Measurements from ENCODE around the gene OST4.
"Not testable (repeated sequence)": the region's sequence is repeated elsewhere in the genome, so short reads cannot be mapped to it uniquely, and the experiment has no call there.

OST4 gene

DNA sequence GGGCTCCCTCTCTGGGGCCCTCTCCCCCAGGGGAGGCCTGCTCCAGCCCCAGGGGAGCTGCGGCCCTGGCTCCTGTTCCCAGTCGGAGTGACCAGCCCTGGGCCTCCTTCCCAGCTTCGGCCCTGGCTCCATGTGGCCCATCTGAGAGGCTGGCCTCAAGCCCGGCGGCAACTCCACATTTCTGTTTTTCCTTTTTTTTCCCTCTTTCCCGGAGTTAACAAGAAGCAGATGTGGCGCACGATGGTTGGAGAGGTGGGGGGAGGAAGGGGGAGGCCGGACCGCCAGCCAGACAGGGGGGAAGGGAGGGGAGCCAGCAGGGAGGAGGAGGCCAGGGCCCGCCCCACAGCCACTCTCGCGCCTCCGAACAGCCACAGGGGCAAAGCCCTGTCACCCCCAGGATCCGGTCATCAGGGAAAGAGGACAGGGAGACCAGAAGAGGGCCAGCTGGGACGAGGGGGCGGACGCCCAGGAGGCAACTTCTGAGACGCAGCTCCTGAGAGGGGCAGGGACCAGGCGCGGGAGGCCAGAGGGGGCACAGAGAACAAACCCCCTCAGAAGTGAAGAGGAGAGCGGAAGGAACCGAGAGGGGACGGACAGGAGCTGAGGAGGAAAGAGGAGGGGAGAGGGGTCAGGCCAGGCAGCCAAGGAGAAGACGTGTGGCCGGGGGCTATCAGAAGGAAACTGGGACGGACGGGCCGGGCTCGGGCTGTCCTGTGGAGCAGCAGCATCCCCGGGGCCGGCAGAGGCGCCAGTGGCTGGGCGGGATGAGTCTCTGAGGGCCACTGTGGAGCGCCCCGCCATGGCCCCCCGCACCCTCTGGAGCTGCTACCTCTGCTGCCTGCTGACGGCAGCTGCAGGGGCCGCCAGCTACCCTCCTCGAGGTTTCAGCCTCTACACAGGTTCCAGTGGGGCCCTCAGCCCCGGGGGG lies 7.1 kb upstream of the OST4 start, which contains the start of gene EMILIN1:
EMILIN1 (plus strand) TSS at position 349 of the 928 bp plus-strand sequence; CDS start at position 800, 451 bp downstream.
- DNase-seq = no peak

DNA sequence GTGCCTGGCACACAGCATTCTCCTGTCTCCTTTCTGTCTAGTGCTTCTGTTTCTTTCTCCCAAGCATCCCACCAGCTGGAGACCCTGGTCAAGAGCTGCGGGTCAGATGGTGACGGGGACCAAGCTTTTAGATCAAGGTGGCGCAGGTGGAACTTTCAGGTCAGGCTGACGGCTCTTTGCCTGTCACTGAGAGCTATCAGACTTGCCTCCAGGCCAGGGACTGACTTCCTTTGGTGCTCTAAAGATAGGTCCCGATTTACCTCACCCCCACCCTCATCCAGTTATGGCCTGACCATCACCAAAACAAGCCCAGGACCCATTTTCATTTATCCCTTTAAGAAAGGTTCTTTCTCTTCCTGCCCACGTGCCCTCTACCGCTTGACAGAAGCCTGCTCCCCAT lies 5.8 kb upstream of the OST4 start:
- no peak for DNase-seq

DNA sequence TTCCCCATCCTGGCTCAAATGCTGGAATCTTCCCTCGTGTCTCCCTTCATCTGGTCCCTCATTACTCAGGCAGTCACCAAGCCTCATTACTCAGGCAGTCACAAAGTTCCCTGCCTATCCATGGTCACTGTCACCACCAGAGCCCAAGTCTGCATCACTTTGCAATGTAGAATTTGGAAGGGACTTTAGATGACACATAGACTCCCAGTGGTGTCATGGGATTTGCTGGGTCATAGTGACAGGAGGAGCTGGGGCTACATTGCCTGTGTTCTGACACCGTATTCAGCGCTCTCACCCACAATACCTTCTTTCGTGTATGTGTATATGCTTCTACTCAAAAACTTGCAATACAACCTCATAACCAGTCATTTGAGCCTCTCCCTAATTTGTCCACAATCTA lies 4.9 kb upstream of the OST4 start:
- DNase-seq = no peak

DNA sequence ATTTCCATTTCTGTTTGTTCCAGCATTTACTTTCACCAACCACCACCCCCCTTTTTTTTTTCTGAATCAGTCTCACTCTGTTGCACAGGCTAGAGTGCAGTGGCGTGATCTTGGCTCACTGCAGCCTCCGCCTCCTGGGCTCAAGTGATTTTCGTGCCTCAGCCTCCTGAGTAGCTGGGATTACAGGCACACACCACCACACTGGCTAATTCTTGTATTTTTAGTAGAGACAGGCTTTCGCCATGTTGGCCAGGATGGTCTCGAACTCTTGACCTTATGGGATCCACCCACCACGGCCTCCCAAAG lies 4.1 kb upstream of the OST4 start:
- not testable (repeated sequence) for DNase-seq

DNA sequence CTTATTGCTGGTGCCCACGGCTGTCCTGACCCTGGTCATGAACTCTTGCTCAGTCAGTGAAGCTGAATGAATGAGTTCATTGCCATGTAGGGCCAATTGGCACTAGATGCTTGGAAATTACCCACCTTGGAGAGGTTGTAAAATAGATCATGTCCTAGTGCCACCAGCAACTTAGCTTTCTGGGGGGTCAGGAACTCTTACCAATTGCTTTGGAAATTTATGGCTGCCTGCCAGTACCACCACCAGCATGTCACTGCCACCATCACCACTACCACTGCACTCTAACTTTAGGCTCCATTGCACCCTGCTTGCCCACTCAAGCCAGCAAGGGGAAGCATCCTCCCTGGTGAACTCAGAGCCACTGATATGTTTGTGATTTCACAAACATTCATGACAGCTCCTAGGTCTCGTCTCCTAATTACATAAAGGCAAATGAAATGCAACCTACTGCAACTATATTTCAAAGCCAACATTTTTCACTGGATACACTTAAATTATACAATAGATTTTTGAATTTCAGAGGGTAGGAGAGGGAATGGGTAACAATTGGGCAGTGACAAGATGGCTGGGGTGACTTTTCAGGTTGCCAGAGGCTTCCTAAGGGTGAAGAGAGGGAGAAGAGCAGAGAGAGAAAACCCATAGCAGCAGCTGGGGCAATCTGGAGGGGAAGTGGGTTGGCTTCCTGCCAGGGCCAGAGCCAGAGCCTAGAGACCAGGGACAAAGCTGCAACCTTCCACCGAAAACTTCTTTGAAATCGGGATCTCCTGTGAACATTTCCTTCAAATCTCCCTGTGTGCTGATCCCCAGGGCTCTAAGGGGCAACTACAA lies 3.5 kb upstream of the OST4 start:
- DNase-seq = peak; percentile 29 to 61

DNA sequence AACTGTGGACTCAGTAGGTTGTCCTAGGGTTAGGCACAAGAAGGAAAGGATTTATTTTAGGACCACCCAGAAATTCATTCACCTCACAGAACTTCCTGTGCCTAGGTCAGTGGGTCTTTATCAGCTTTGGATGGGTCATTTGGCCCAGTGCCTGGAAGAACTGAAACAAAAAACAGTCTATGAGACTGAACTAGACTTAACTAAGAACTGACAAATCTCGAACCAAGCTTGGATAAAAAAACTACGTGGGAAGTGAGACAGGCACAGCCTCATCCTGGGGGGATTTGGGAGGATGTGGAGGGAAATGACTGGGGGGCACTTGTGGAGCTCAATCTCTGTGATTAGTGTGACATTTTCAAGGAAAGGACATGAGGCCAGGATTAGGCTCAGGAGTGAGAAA lies 2.3 kb upstream of the OST4 start:
- no peak for DNase-seq

DNA sequence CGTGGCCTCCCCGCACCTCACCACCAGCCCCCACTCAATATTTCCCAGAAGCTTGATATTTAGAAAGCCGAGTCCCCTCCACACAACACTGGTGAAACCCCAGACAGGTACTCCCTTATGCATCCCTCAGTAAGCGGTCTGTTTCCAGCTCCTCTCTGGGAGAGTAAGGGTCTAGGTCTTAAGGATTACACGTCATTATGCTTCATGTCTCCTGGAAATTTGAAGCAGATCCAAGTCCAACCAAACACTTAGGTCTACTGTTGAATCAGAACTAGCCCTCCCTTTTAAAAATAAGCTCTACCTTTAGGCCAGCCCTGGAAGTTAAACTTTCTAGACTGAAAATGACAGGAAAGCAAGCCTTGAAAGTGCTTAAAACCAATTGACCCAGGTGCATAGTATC lies 1.5 kb upstream of the OST4 start:
- DNase-seq = no peak

DNA sequence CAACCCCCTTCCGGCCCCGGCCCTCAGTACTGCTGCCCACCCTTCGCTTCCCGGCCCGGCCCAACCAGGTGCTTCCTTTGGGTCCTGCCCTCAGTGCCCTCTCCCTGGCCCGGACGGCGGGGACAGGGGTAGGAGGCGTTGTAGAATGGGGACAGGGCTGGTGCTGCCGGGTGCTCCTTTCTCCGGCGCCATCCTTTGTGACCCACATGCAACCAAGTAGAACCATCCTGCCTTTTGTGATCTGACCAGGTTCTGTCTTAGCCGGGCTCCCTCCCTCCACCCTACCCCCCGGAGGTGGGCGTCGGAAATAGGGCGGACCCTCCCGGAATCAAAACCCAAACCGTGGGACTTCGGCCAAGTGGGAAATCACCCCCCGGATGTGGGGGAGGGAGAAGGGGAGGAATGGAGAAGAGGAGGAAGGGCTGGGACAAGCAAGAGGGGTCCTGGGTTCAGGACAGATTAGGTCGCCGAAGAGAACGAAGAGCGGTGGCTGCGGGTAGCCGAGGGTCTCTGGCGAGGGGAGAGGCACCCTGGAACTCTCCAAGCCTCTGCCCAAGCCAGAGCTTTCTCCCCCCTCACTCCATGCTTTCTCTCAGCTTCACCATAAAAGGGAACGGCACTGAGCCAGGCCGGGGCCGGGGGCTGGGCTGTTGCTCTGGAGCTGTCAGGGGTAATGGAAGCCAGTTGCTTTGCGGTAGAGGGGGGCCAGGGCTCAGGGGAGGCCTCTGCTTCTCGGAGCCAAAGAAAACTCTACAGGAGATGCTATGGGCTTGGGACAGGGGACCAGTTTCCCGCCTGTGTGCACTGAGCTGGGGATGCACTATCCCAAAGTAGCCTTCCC lies 756 bp upstream of the OST4 start:
- peak in 1 of 2 donors; percentile 57 for DNase-seq

DNA sequence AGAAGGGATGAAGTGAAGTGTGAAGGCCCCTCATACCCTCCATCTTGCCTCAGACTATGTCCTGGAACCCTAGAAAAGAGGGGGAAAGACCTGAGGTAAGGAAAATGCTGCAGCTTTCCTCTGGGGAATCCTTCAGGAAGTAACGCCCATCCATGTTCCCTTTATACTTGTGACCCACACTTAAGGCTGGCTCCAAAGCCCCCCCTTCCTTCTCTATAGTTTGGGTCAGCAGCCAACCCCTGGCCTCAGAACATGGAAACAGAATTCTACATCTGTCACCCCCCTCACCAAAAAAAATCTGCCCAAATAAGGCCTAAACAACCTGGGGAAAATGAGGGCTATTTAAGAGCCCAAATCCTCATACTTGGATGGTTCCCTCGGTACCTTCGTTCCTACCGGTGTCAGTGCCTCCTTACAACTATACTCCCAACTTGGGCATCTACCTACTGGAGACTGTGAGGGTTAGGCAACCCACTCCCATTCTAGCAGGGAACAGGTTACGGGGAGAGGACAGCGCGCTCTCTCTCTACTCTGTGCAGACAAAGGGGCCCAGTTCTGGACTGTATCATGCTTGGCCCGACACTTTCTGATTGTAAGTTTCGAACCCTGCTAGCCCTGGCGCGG lies 689 bp downstream of the OST4 start:
- DNase-seq = no peak

DNA sequence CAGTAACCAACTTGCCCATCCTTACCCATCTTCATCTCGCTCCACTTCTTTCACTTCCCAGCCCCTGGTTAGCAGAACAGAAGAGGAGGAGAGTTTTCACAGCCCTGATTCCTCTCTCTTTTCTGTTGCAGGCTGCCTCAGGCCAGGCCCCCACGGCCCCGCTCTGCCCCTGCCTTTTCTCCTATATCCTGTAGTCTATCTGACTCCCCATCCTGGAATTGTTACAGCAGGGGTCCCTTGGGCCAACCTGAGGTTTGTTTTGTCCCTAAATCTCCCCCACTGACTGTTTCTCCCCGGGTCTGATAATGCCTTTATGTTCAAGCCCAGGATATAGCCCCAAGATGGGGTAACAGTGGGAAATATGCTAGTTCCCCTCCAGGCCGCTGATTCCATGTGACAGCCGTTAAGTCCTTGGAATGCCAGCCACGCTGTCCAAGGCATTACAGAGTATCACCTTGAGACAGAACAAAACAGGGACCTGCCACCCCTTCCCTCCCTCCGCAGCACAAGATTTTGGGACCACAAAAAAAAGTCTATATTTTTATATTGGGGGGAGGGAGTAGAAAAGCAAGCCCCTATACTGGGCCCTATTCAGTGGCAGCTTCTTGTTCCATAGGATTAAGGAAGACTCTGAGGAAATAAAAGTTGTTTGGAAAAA lies 1.4 kb downstream of the OST4 start:
- no peak for DNase-seq

DNA sequence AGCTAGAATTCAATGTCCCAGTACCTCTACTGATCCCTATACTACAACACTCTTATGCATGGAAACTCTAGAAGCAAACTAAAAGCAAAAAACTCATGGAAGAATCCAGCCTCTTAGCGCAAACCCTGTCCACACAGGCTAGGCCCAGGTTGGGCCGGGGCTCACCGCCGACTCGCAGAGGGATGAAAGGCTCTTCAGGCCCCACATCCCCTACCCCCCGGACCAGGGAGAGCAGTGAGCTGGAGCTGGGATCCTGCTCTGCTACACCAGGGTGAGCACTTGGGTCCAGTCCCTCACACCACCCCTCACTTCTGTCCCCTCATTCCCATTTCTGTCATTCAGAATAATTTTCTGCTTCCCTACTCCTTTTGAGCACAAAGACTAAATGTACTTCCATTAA lies 2.0 kb downstream of the OST4 start:
- DNase-seq = no peak

DNA sequence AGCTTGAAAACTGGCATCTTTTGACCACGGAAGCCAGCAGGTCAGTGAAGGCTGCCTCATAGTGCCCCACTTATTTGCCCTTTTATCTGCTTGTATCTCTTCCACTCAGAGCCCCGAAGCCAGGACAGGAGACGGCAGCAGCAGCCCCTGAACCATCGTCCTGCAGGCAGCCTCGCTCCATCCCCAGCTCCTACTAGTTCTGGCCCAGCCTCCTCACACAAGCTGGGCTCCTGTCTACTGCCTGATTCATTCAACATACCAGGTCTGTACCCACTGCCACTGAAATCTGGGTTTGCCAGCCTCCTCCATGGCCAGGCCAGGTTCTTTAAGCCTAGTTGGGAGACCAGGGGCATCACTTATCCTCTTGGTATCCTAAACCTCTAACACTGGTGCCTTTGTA lies 4.1 kb downstream of the OST4 start:
- DNase-seq = no peak

DNA sequence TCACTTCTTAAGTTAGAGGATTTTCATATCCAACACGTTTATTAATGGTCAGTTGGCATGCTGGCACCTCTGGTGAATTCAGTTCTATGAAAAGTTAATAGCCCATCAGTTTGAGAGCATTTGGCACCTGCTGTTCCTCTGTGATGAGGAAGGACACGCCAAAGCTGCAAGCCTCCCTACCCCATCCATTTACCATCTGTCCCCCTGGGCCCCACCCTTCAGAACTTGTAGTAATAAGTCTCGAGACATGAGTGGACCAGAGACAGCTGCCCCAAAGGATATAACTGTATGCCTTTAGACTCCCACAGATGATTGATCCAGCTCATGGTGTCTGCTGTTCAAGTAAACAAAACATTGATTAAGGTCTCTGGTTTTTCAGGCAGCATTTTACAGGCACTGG lies 6.3 kb downstream of the OST4 start:
- no peak for DNase-seq

DNA sequence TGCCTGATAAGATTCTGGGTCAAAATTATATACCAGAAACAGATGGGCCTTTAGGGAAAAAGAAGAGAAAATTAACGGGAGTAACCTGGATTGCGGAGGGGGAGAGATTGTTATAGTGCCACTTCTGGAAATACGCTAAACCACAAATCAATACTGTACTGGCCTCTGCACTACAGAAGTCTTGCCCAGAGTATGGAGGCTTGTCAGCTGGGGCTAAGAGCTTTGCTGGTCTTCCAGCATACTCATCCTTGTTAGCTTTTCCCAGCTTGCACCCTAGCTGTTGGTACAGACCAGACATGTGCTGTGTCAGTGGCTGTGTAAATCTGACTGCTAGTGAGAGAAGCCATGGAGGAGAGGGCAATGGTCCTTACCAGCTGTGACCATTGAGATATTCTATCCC lies 11.1 kb downstream of the OST4 start:
- DNase-seq = no peak

DNA sequence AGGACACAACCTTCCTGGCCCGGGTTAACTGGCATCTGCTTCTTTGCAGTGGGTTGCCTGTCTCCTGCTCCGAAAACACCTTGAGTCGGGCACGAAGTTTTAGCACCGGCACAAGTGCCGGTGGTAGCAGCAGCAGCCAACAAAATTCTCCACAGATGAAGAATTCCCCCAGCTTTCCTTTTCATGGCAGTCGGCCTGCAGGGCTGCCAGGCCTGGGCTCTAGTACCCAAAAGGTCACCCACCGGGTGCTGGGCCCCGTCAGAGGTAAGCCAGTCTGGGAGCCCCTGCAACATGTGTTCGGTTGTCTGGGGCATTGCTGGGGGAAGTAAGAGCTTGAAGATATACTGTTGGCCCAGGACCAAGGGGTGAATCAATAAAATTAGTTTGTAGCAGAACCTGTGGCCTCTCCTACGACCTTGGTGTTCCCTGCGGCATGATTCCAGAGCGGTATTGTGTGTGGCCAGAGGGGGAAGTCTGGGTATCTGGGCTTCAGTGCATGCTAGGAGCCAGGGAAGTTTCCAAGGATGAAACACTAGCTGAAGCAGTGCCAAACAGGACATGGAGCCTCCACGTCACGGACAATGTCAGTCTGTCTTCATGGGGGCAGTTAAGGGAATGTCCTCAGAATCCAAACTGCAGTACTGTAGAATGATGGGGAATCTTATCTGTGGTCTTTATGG lies 12.2 kb downstream of the OST4 start:
- no peak for DNase-seq

DNA sequence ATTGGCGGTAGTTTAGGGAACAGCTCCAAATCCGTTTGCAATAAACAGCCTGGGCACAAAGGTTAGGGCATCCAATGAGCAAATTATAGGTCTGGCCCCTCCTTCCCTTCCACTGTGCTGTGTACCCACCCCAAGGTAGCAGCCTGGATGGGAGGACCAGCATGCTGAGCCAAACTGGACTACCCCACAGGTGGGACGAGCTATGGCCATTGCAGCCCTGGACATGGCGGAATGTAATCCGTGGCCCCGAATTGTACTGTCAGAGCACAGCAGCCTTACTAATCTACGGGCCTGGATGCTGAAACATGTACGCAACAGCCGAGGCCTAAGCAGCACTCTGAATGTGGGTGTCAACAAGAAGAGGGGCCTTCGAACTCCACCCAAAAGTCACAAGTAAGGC lies 13.2 kb downstream of the OST4 start:
- DNase-seq = no peak

DNA sequence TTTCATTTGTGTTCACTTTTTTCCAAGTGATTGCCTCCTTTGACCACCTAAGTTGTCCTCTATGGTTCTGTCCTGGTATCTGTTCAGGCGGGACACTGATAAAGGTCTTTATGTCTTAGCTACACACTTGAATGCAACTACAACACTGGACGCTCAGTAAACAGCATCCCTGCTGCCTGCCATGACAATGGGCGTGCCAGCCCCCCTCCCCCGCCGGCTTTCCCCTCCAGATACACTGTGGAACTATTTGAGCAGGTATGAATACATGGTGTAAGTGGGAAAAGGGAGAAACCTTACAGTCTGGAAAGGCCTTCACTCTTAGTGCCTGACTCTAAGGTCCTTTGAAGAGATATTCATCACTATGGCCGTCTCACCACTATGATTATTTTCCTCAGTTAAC lies 14.3 kb downstream of the OST4 start:
- DNase-seq = no peak

DNA sequence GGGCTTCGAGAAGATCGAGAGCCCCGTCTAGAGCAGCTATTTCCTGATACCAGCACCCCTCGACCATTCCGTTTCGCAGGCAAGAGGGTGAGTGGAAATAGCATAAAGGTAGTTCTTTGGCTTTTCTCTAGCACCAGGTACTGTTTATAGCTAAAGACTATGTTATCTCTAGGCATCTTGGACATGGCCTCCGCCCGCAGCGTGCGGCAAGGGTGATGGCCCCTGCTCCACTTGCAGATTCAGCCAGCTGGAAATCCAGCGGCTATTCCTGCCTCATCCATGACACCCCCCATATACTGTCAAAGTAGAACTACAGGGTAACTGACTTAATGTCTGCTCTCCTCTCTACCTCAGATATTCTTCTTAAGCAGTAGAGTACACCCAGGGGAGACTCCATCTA lies 16.7 kb downstream of the OST4 start:
- no peak for DNase-seq

DNA sequence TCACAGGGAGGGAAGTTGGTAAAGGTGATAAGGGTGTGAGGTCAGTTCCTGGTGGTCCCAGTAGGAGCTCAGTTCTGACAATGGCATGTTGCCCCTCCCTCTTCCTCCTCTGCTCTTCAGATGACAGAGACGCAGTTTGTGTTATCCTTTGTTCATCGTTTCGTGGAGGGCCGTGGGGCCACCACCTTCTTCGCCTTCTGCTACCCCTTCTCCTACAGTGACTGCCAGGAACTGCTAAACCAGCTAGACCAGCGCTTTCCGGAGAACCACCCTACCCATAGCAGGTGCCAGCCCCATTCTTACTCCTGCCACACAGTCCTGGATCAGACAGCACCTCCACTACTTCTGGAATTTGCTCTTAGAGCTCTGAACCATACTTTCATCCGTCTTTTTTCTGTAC lies 17.7 kb downstream of the OST4 start:
- no peak for DNase-seq

DNA sequence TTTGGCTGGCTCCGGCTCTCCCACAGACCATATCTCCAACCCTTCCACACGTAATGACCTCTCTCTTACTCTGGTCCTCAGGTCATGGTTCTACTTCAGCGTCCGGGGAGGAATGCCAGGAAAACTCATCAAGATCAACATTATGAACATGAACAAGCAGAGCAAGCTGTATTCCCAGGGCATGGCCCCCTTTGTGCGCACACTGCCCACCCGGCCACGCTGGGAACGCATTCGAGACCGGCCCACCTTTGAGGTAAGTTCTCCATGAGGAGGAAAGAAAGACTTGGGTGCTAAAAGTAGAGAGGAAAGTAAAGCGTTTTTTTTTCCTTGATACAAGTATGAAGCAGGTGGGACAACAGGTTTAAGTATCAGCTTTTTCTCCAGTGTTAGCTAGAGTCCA lies 18.1 kb downstream of the OST4 start:
- DNase-seq = no peak

DNA sequence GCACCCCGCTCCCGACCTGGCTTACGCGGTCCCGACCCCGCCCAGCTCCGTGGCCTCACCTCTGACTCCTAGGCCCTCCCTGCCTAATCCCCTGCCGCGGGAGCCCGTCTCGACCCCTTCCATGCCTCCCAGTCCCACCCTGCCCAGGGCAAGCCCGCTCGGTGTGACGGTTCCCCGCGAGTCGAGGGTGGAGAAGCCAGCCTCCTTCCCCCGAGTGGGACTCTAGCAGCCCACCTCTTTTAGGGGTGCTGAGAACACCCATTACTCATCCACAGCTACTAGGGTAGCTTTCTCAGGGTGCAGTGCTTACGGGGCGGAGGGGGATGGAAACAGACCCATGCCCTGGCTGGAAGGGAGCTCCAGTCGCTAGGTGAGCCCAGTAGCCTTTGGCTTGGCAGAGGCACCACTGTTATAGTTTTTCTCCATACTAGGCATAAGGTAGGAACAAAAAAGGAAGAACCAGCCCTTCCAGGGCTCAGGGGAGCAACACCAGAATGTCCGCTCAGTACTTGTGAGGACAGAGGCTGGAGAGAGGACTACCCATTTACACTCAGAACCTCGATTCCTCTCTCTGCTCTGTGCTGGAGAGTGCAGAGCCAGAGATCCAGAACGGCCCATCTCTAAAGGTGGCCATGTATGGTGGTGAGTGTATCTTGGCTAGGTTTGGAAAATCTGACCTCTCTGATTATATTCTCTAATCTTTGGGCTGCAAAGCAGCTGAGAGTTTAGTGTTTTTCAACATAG lies 19.4 kb downstream of the OST4 start:
- no peak for DNase-seq
